GM18873 (cell line): ENCODE results near the gene SH3BP5.

Source experiments
- ATAC-seq: cut with Tn5 transposase; IDR thresholded peaks from one replicate; pipeline ENCODE4 v1.9.1; 2021; ENCODE audit warnings: mild to moderate bottlenecking, moderate library complexity, moderate number of reproducible peaks; ENCODE audit not compliant: unreplicated experiment, low FRiP score

SH3BP5 gene

DNA sequence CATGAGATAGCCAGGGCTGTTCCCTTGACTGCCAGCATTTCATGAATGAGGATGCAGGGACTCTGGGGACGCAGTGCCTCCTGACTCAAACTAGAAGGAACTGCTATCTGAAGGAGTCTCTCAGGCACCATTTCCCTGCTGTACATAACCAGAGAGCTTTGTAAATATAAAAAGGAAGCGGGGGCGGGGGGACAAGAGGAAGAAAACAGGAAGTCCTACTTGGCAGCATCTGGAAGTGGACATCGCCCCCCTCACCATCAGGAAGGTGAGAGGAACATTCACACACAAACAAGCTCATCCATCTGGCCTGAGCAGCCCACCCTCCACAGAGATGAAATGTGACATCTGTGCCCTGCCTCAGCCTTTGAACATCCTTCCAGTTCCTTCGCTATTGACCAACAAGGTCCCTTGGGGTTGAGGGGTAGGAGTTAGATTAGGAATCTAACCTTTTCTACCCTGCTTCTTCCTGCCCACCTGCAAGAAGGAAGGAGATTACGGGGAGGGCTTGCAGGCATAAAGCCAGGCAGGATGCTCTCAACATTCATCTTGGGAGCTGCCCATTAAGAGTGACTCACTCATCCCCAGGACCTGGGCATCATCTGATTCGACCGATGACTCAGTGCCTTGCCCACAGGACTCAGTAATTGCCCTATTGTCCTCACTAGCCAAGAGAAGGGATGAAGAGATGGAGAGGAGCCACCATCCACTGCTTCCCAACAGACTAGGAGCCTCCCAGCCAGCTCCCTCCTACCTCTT, 31.9 kb downstream of the SH3BP5 start:
- no peak for ATAC-seq

DNA sequence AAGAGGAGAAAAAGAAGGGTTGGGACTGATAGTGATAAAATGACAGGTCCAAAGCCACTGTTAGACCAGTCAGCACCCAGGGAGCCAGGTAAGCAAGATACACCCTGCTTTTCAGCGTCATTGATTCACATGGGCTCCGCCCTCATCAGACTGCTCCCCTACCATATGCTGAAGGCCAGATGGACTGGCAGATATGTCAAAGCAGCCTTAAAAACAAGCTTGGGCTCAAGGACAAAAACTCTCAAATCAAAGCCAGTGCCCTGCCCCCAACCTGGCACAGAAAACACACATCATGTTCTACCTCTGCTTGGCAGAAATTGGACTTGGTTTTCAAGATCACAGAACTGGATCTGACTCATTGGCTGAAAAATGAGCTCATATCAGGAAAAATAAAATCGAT, 33.4 kb downstream of the SH3BP5 start:
- ATAC-seq: no peak

DNA sequence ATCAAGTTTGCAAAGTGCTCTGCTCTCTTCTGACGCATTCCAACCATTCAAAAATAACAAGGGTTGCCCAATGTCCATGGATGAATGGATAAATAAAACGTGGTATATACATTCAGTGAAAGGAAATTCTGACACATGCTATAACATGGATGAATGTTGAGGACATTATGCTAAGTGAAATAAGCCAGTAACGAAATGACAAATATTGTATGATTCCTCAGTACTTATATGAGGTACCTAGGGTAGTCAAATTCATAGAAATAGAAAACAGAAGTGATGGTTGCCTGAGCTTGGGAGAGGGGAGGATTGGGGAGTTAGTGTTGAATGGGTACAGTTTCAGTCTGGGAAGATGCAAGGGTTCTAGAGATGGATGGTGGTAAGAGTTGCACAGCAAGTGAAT, 33.9 kb downstream of the SH3BP5 start:
- no peak for ATAC-seq

DNA sequence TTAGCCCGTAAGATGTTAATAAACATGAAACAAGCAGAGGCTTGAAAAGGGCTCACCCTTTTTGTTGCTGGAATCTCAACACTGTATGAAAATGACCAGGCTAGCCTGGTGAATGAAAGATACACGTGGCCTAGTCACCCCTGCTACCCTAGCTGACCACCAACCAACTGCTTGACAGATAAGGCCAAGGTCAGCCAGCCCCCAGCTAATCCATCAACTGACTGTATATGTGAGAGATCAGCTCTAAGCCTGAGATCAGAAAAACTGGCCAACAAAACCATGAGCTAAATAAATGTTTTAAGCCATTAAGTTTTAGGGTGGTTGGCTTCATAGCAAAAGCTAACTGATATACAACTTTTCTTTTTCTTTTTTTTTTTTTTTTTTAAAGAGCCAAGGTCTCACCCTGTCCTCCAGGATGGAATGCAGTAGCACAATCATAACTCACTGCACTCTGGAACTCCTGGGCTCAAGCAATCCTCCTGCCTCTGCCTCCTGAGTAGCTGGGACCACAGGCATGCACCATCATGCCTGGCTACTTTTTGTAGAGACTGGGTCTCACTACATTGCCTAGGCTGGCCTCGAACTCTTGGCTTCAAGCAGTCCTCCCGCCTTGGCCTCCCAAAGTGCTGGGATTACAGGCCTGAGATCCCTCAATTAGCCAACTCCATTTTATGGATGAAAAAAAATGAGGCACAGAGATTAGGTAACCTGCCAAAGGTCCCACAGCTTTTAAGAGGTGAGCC, 34.6 kb downstream of the SH3BP5 start:
- ATAC-seq: no peak

DNA sequence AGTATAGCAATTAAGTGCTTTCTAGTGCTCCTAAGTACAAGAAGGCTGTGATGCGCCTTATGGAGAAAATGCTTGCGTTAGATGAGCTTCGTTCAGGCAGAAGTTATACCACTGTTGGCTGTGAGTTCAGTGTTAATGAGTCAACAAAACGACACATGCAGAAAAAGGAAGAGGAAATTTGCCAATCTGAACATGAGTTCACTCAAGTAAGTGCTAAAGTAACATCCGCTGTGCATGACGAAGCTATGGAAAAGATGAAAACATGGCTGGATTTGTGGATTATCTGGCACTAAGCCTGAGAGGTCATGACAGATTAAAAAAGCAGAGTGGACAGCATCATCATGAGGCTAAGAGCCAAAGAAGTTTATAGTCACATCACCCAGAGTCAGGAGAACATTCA, 36.9 kb downstream of the SH3BP5 start:
- ATAC-seq: no peak

DNA sequence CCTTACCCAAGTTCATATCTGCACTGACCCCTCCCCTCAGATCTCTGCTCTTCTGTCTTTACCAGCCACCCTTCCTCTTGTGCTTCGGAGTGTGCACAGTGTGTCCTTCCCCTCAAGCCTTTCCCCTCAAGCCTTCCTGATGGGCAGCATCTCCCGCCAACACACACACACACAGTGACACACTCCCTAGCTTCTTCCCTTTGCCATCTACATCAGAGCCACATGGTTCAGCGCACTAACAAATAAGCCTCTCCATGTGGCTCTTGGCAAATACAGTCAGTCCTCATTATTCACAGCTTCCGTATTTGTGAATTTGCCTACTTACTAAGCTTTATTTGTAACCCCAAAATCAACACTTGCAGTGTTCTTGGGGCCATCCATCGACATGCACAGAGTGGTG, 37.5 kb downstream of the SH3BP5 start:
- ATAC-seq: no peak

DNA sequence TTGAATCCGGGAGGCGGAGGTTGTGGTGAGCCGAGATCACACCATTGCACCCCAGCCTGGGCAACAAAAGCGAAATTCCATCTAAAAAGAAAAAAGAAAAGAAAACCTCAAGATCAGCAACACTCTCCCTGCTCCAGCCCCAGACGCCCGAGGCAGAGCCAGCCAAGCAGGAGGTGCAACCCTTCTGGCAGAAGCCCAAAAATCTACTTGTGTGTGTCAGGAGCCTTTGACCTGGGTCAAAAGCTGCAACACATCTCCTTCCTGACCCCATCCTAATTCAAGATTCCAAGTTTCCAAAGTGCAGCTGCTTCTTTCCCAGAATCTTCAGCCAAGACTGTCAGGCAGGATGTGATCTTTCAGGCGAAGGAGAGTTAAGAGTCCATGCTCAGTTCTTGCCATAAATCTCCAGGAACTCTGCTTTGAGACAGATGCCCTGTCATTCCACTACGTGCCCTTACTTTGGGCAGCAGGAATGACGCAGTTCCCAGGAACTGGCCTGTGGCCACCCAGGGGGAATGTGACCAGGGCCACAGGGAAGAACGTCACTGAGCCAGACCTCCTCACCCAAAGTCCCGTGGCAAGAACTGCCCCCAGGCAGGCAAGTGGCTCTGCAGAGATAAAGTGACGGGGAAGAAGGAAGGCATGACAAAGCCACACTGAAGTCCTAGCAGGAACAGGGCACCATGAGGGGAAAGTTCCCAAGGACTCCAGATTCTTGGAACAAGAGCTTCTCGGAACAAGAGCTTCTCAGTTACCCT, 39.4 kb downstream of the SH3BP5 start:
- no peak for ATAC-seq

DNA sequence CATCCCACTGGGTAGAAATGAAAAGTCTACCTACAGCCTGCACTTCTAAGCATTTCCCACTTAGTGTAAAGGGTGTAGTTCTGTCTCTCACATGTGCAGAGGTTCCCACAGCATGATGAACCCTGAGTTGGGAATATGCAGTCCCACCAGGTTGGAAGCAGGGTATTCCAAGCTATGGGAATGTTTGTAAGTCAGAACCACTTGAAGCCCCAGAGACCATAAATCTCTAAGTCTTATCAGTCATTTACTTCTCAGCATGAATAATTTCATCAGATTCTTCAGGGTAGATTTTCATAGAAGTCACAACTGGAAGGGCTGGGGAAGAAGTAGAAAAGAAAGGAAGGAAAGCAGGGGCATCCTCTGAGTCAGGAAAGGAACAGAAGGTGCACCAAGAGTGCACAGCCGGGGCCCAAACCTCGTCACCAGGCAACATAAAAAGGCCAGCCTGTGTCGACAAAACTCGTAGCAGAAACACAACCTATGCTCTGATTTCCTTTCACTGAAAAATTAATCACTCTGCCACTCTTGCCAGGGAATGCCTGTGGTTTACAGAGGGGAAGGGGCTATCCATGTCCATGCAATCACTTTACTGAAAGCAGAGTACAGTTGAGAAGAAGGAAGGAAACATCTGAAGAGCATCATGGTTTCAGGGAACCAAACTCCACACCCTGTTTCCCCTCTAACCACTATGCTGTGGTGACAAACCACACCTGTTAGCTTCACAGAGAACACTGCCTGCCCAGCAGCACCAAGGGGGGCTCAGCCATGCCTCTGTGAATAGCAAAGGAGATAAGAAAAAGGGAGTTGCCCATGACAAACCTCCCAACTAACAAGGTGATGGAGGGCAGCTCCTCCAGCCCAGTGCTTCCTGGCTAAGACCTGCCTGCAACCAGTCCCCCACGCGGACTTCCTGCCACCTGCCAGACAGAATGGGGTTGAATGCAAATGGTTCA, 40.5 kb downstream of the SH3BP5 start:
- peak; percentile 90 for ATAC-seq

DNA sequence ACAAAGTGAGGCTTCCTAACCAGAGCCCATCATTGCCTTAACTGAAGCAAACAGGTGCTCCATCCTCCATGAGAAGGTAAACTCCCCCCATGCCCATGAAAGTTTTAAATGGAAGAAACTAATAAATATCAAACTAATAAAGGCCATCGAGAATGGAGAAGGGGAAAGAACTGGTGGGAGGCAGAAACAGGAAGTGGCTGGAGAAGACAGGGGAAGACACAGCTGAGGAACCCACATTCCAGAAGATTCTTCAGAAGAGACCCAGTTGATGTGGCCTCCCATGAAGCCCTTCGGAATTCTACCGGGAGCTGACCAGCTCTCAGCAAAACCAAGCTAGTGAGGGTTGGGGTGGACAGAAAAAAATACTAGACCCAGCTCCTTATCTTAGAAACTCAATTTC, 41.6 kb downstream of the SH3BP5 start:
- no peak for ATAC-seq

DNA sequence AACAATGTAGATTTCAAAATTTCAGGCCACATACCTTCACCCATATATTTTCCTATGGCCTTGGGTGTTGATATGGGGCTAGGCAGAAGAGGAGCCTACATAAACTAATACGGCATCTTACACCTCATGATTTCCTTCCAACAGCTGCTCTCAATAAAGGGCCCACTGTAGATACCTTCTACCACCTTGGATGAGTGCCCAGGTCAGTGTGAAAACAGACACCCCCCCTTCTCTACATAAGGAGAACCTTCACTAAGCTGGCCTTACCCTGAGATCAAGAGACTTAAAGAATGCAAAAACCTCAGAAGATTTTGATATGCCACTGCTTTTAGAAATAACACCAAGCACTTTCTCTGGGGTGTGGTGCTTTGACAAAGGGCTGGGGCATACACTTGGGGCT, 42.7 kb downstream of the SH3BP5 start:
- no peak for ATAC-seq

DNA sequence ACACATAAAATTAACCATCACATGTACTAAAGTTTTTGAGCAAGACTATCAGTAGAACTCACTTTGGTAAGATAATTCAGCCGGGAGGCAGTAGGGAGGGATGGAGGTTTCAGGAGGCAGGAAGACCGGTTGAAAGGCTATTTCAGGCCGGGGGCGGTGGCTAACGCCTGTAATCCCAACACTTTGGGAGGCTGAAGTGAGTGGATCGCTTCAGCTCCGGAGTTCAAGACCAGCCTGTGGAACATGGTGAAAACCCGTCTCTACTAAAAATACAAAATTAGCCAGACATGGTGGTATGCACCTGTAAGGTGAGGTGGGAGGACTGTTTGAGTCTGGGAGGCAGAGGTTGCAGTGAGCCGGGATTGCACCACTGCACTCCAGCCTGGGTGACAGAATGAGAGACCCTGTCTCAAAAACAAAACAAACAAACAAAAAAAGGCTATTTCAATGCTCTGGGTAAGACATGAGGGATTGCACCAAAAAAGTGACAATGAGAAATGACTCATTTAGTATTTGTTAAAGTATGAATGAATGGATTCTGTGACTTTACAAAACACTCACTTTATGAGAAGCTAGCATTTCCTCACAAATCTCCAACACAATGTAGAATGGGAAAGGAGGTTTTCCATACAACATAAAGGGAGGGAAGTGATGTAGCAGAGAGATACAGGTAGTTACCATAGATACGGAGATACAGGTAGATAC, 43.9 kb downstream of the SH3BP5 start:
- ATAC-seq: no peak

DNA sequence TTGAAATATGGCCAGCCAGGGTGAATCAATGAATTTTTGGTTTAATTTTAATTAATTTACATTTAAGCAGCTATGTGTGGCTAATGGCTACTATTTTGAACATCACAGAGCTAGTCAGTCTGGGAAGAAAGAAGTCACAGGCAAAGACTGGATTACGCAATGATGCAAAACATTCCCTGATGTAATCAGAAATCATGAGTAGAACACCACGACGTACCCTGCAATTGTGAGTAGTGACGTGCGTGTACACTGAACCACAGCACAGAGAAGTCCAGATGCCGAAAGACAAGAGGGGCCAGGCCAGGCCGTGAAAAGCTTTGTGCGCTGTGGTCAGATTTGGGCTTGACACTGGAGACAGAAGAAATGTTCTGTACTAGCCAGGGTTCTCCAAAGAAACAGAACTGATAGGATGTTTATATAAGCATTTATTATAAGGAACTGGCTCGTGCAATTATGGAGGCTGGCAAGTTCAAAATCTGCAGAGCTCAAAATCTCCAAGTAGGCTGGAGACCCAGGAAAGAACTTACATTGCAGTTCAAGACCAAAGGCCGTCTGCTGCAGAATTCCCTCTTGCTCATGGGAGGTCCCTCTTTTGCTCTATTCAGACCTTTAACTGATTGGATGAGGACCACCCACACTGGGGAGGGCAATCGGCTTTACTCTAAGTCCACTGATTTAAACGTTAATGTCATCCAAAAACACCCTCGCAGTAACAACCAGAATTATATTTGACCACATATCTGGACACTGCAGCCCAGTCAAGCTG, 44.6 kb downstream of the SH3BP5 start:
- ATAC-seq: no peak

DNA sequence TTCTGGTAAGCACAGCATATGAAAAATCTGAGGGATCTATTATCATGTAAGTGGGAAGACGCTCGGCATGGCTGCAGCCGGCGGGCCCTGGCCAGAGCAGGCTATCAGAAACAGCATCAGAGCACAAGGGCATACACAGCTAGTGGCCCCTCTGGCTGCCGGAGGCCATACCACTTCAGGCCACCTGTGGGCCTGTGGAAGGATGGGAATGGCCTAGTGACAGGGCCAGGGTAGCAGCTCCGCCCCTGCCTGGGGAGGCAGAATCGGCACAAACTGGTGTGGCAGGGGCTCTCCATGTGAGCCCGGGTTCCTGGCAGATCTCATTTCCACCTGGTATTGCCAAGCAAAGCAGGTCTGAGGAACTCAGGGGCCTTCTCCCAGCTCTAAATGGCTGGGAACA, 46.4 kb downstream of the SH3BP5 start:
- no peak for ATAC-seq

DNA sequence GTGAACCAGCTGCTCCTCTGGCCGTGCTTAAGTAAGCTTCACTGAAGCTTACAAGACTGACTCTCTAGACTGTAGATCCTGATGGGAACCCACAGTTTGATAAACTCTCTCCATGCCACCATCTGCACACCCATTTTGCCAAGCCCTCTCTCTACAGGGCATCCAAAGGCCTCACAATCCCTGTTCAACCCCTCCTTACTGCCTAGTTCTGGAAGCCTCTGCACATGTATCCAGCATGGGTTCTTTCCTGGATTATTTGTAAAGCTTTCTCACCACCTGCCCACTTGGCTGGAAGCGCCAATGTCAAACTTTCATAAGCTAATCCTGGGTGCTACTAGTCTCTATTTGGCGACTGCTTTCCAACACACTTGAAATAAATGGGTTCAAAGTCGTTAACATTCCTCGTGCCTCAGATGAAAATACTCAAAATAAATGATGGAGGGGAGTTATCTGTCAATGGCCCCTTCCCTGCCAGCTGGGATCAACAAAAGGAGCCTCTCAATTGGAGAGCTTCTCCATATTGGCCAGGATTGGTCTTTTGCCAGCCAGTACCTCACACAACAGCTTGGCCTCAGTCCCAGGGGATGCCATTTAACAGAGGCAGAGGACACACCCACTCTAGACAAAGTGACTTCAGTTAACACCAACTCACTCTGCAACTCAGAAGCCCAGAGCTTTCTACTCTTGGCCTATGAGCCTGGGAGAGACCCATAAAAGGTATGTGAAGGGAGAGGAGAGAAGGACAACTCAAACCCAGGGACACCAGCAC, 48.1 kb downstream of the SH3BP5 start:
- ATAC-seq: no peak

DNA sequence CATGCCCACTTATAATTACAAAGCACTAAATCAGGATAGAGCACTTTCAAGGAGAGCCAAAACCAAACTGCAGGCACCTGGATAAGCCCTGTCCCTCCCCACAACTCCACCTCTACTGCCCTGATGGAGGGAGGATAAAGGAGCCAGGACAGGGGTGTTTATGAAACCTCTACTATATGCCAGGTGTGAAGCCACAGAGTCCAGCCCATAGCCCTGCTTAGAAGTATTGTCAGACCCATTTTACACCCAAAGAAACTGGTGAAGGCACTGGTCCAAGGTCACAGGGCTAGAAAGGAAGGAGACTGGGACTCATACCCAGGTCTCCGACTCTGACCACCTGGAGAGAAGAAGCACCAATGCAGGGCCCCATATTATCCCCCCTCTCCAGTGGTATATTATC, 48.7 kb downstream of the SH3BP5 start:
- ATAC-seq: no peak

DNA sequence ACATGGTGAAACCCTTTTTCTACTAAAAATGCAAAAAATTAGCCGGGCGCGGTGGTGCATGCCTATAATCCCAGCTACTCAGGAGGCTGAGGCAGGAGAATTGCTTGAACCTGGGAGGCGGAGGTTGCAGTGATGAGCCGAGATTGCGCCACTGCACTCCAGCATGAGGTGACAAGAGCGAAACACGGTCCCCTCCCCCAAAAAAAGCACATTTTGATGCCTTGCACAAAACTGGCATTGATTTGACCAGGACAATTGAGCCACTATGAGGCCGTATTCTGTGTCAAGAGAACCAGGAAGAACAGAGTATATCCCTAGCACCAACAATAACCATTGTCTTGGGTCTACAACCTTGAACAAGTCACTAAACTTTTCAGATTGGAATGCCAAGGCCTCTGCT, 50.6 kb downstream of the SH3BP5 start:
- no peak for ATAC-seq

DNA sequence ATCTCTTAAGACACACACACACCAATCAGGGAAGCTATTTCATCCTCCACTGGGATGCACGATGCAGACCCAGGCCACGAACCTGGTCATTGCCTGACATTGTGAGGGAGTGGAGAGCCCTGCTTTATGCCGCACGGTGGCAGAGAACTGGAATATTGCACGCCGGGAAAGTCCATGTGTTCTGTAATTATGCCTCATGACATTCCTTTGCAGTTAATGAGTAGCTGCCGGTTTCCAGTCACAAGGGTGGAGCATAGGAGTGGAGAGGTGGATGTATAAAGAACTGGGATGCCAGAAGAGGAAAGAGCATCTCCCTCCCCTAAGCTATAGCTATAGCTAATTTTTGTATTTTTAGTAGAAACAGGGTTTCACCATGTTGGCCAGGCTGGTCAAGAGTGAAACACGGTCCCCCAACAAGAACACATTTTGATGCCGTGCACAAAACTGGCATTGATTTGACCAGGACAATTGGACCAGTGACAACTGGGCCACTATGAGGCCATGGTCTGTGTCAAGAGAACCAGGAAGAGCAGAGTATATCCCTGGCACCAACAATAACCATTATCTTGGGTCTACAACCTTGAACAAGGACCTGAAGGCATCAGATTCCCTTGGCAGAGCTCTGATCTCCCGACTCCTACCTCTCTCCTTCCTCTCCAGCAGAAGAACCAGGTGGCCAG, 51.4 kb downstream of the SH3BP5 start:
- ATAC-seq: no peak
